Endothelial cell of umbilical vein (primary cell): ENCODE data around the gene PCNX1. TPM values are rescaled to one million over a fixed set of nuclear protein-coding genes. Genes with fewer than 3 reads are reported as not detected.
A peak's percentile ranks its signal among the peaks of the same experiment; 100 is the strongest.

Experiments
- BruUV-seq: library from RNA; stranded (reverse); fragments of 400-500 nt; replicated peaks from 2 replicates; lab custom pipeline; 2021; lab: Mats Ljungman, UMichigan
- CTCF ChIA-PET: fragments of 300-600, 350-600 bp; sonication (Branson Sonifier 250); formaldehyde crosslinking; loops from one replicate; lab custom pipeline; 2021; ENCODE audit warnings: antibody characterized with exemption, inconsistent platforms; lab: Charles Lee
- POLR2A ChIA-PET: fragments of 300-600, 350-600 bp; sonication (Branson Sonifier 250); formaldehyde crosslinking; loops from one replicate; lab custom pipeline; 2021; ENCODE audit warnings: antibody characterized with exemption, inconsistent platforms; lab: Charles Lee
- DNase-seq: peaks from one replicate; pipeline ENCODE4 v3.0.0-alpha.2; 2011; ENCODE audit warnings: low read depth, low spot score
- FAIRE-seq: peaks from 2 replicates; lab custom pipeline; 2011; peaks lifted over from hg19 to GRCh38; lab: Jason Lieb, UNC
- H2AFZ ChIP-seq: 2 replicates; pipeline ENCODE4 v1.6.0; 2012; ENCODE audit warnings: low read depth, low read length, control low read depth, inconsistent platforms
- H3K27ac ChIP-seq: 2 replicates; pipeline ENCODE4 v1.5.1; 2011; ENCODE audit warnings: low read depth, mild to moderate bottlenecking, control low read depth, low read length, moderate library complexity; ENCODE audit not compliant: insufficient read depth
- H3K27me3 ChIP-seq, 2 experiments: 2 replicates each; pipeline versions ENCODE4 v1.6.0 to v1.6.1; 2011; ENCODE audit warnings: low read length in 2 of 2, mixed read lengths in 1 of 2; ENCODE audit not compliant: control insufficient read depth in 2 of 2, insufficient read depth in 2 of 2
- H3K36me3 ChIP-seq, 2 experiments: 2 replicates in 1 of 2; 3 replicates in 1 of 2; pipeline ENCODE4 v1.5.1; 2011; ENCODE audit warnings: low read length in 2 of 2, mild to moderate bottlenecking in 1 of 2, moderate library complexity in 1 of 2; ENCODE audit not compliant: control insufficient read depth in 2 of 2, insufficient read depth in 2 of 2; ENCODE audit errors: extremely low read depth in 1 of 2
- H3K4me1 ChIP-seq: 3 replicates; pipeline ENCODE4 v1.5.1; 2011; ENCODE audit warnings: mild to moderate bottlenecking, low read length; ENCODE audit not compliant: control insufficient read depth, insufficient read depth; ENCODE audit errors: extremely low read depth
- H3K4me2 ChIP-seq: 2 replicates; pipeline ENCODE4 v1.6.1; 2011; ENCODE audit warnings: low read length, control low read depth, mixed read lengths; ENCODE audit not compliant: insufficient read depth
- H3K4me3 ChIP-seq, 3 experiments: fragments of 200-600 bp in 1 of 3; sonication (generic), shearing (Covaris generic) in 1 of 3; replicated peaks in 1 of 3; 2 replicates each; pipeline ENCODE4 v1.5.1; 2011 to 2016; ENCODE audit warnings: control low read depth in 3 of 3, low read length in 3 of 3, mild to moderate bottlenecking in 2 of 3, inconsistent platforms in 1 of 3, low read depth in 1 of 3, moderate library complexity in 1 of 3; ENCODE audit not compliant: insufficient read depth in 1 of 3
- H3K79me2 ChIP-seq: 2 replicates; pipeline ENCODE4 v1.6.0; 2012; ENCODE audit warnings: low read length, inconsistent platforms; ENCODE audit not compliant: control insufficient read depth, insufficient read depth
- H3K9ac ChIP-seq: replicated peaks from 2 replicates; pipeline ENCODE3; 2011; ENCODE audit warnings: low read length, control low read depth; ENCODE audit not compliant: insufficient read depth; ENCODE audit errors: extremely low read depth
- H3K9me1 ChIP-seq: replicated peaks from 3 replicates; pipeline ENCODE4 v1.6.0; 2011; ENCODE audit warnings: mild to moderate bottlenecking, low read length; ENCODE audit not compliant: control insufficient read depth, insufficient read depth; ENCODE audit errors: extremely low read depth
- H3K9me3 ChIP-seq: replicated peaks from 2 replicates; pipeline ENCODE4 v1.5.1; 2012; ENCODE audit warnings: low read length, inconsistent platforms; ENCODE audit not compliant: control insufficient read depth, insufficient read depth
- H4K20me1 ChIP-seq: replicated peaks from 2 replicates; pipeline ENCODE3; 2011; ENCODE audit warnings: mild to moderate bottlenecking, low read length; ENCODE audit not compliant: control insufficient read depth, insufficient read depth; ENCODE audit errors: extremely low read depth
- CTCF ChIP-seq, 2 donors: IDR thresholded peaks; 1 replicate in 1 of 2; 2 replicates in 1 of 2; pipeline ENCODE4 v1.5.1; 2011; ENCODE audit warnings: low read length in 2 of 2, mild to moderate bottlenecking in 2 of 2, moderate library complexity in 2 of 2, control low read depth in 1 of 2, inconsistent platforms in 1 of 2, low read depth in 1 of 2; ENCODE audit not compliant: insufficient read depth in 1 of 2; ENCODE audit errors: extremely low read depth in 1 of 2
- EZH2 ChIP-seq: IDR thresholded peaks from 2 replicates; pipeline ENCODE4 v1.6.1; 2012; ENCODE audit warnings: borderline replicate concordance, low read depth, mild to moderate bottlenecking, moderate library complexity, low read length, inconsistent platforms; ENCODE audit not compliant: severe bottlenecking
- FOS ChIP-seq: IDR thresholded peaks from 2 replicates; pipeline ENCODE4 v1.6.1; 2011; ENCODE audit warnings: mild to moderate bottlenecking, low read length, moderate library complexity, borderline replicate concordance; ENCODE audit not compliant: insufficient read depth
- JUN ChIP-seq: IDR thresholded peaks from 2 replicates; pipeline ENCODE4 v1.6.1; 2011; ENCODE audit warnings: borderline replicate concordance, low read depth; ENCODE audit not compliant: insufficient read length, insufficient read depth
- MAX ChIP-seq: IDR thresholded peaks from 2 replicates; pipeline ENCODE4 v1.6.1; 2011; ENCODE audit not compliant: insufficient read depth, insufficient read length
- MYC ChIP-seq: IDR thresholded peaks from one replicate; pipeline ENCODE4 v1.6.1; 2011; ENCODE audit warnings: mild to moderate bottlenecking, low read depth, low read length
- POLR2A ChIP-seq: IDR thresholded peaks from 2 replicates; pipeline ENCODE4 v1.6.1; 2012; ENCODE audit warnings: low read depth, mild to moderate bottlenecking, control low read depth, low read length
- dilution Hi-C: fragments of 300-500 bp; cut with MboI; formaldehyde crosslinking; loops from one replicate; pipeline ENCODE4 v1.15.0; 2019; ENCODE audit warnings: low sequenced_read_pairs; ENCODE audit not compliant: extremely low pct_ligation_motif_present
- intact Hi-C: fragments of 100-400 bp; cut with micrococcal nuclease; formaldehyde crosslinking; loops from one replicate; pipeline ENCODE4 v1.10.0; 2022
- polyA plus RNA-seq, 4 experiments: library from polyadenylated mRNA; depleted of rRNA in 3 of 4; stranded (reverse) in 3 of 4; unstranded in 1 of 4; fragments of >200 nt; gene quantifications; 2 replicates each; pipeline versions ENCODE4 v1.2.1 to v1.2.3, GENCODE V29; 2011 to 2012; ENCODE audit warnings: missing spikeins in 1 of 4
- total RNA-seq: library from RNA; stranded (reverse); gene quantifications from 2 replicates; pipeline ENCODE4 v1.2.3, GENCODE V29; 2021

PCNX1 gene
- total and polyA plus RNA-seq, 2 donors (not counting 3 experiments of a cell fraction or from before 2014, with no cell fraction given), result 21.4 to 40.5 TPM

GRCh38 chr14:70955543-70956480 lies 48.6 kb downstream of the PCNX1 start:
- ChIA-PET CTCF (interaction anchor here (0.6 to 5.6 kb wide), 18 partner anchors 9 to 332 kb away, joined by 3 to 99 read pairs (median 5); partner anchors contain the start of gene PCNX1), POLR2A (no interaction called here)
- no peak overlapping the region for H3K4me2 ChIP-seq
- H3K27me3 ChIP-seq, result no peaks in the 10 kb centered on the region
- H3K27ac ChIP-seq, result no peak overlapping the region
- H3K4me1 ChIP-seq, result no peaks in the 10 kb centered on the region
- H3K36me3 ChIP-seq, result no peaks in the 10 kb centered on the region
- peak; percentile 48 for FAIRE-seq
- H2AFZ ChIP-seq, result no peak overlapping the region
- peaks cover 3% of the 10 kb centered on the region for H4K20me1 ChIP-seq
- no TSS peak for BruUV-seq
- H3K9ac ChIP-seq, result no peak overlapping the region
- H3K9me1 ChIP-seq, result no peaks in the 10 kb centered on the region
- H3K9me3 ChIP-seq, result no peaks in the 10 kb centered on the region
- intact Hi-C loops, result loop anchor here (1.0 kb wide), 2 partner anchors 49 to 139 kb away; partner anchors contain the start of gene PCNX1
- TF ChIP-seq JUN (no peak), MYC (no peak), POLR2A (no peak), FOS (no peak), MAX (no peak), CTCF (IDR thresholded peaks at IDR 0.05; ENCODE audit: extremely low read depth in 1 of 2, insufficient read depth in 1 of 2, low read depth in 1 of 2, low read length in 2 of 2) (peak; percentile 49 to 64), EZH2 (no peak)
- peaks cover 7% of the 10 kb centered on the region for H3K79me2 ChIP-seq
- DNase-seq, result peak; percentile 41
- dilution Hi-C loops, result no loop called here
- H3K4me3 ChIP-seq, result no peak overlapping the region
